EL (cell line): ENCODE results near the gene C22orf39.

Experiments used
- DNase-seq: peaks from one replicate; pipeline ENCODE4 v3.0.0-alpha.2; 2016

C22orf39 gene

DNA sequence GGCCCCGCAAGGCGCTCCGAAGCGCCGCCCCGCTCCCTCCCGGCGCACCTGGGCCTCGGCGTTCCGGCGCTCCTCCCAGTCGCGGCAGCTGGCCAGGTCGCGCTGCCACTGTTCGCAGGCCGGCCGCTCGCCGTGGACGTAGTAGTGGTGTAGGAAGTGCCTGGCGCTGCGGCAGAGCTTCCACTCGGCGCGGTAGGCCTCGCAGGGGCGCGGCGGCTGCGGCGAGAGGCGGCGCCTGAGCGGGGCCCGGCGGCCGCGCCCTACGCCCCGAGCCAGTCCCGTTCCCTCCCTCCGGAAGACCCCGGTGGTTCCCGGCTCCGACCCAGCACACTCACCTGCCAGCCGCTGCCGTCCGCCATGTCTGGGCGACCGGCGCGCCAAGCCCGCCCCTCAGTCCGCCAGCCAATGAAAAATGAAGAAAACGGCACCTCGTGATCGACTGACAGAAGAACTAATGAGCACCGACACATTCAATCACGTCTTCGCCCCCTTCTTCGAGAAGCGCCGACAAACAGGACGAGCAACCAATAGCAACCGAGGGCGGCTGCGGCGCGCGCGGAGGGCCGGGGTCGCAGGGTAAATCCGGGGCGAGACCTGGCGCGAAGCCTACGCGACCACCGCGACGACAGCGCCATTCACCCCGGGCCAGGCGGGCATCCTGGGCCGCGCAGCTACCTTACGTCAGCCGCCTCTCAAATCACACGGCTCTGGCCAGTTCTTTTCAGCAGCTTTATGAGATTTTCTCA, at the start of gene C22orf39:
Gene C22orf39 (minus strand): TSS at position 382 of the 746 bp plus-strand sequence. CDS start 23 bp downstream, at position 359.
- peak; percentile 92 for DNase-seq

DNA sequence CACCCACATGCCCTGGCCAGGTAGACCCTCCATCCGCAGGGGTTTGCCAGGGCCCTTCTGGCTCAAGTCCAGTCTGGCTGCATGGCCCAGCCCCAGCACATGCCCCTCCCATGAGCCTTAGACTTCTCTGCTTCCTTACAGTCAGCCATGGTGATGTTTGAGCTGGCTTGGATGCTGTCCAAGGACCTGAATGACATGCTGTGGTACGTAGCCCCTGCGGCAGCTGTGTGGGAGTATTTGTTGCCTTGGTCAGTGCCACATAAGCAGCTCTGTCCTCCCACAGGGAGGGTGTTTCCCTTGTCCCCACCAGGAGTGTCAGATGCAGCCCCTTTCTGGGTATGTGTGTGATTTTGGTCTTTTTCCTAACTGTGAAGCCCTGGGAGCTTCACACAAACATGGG, 49.7 kb upstream of the C22orf39 start:
- DNase-seq: peak; percentile 79

- DNase-seq: no peak
Observed at GRCh38 chr22:19496324-19496630, 48.8 kb upstream of the C22orf39 start.

- DNase-seq: no peak
Observed at GRCh38 chr22:19495562-19496323, 48.2 kb upstream of the C22orf39 start.

- no peak for DNase-seq
Observed at GRCh38 chr22:19494676-19495173, 47.2 kb upstream of the C22orf39 start.

DNA sequence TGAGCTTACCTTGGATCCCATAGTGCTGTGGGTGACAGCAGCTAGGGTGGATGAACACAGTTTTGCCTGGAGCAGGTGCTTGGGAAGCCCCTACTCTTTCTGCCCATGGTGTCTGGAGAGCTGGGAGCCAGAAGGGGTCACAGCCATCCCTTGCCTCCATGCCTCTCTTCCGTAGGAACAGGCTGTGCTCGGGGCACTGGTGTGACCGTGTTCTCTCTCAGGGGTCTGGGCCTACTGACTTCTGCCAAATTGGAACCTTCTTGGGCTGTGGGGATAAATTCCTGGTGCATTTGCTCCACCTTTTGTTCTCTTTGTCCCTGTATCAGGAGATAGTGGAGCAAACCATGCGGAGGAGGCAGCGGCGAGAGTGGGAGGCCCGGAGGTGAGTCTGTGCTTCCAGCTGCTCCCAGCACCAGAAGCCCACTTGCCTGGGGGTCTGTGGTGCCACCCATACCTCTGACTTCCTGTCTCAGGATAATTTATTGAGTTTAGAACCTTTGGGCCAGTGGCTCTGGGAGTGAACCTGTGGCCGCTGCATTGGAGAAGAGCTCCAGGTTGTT, 46.6 kb upstream of the C22orf39 start:
- no peak for DNase-seq

DNA sequence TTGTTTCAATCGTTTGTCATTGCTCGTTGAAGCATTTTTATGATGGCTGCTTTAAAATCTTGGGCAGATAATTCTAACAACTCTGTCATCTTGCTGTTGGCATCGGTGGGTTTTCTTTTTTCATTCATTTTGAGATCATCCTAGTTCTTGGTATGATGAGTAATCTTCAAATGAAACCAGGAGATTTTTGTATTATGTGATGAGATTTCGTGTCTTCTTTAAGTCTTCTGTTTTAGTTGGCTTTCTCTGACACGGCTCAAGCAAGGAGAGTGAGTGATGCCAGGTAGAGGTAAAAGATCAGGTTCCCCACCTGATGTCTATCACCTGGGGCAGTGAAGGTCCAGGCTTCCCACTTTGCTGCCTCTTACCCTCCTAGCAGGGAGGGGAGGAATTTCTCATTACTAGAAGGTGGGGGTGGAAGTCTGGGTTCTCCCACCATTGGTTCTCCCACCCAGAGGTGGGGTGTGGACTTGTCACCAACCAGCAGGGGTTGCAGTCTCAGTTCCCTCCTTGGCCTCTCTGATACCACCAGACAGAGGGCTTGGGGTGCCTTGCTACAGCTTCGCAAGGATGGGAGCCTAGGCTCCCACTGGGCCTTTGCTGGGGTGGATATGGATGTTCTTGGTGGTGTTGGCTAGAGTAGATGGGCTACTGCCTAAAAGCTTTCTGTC, 45.1 kb upstream of the C22orf39 start:
- no peak for DNase-seq

GRCh38 chr22:19490628-19491230, 43.2 kb upstream of the C22orf39 start:
- no peak for DNase-seq

GRCh38 chr22:19488884-19489843, 41.7 kb upstream of the C22orf39 start:
- DNase-seq: no peak

- DNase-seq: no peak
Observed at GRCh38 chr22:19488285-19488684, 40.8 kb upstream of the C22orf39 start.

DNA sequence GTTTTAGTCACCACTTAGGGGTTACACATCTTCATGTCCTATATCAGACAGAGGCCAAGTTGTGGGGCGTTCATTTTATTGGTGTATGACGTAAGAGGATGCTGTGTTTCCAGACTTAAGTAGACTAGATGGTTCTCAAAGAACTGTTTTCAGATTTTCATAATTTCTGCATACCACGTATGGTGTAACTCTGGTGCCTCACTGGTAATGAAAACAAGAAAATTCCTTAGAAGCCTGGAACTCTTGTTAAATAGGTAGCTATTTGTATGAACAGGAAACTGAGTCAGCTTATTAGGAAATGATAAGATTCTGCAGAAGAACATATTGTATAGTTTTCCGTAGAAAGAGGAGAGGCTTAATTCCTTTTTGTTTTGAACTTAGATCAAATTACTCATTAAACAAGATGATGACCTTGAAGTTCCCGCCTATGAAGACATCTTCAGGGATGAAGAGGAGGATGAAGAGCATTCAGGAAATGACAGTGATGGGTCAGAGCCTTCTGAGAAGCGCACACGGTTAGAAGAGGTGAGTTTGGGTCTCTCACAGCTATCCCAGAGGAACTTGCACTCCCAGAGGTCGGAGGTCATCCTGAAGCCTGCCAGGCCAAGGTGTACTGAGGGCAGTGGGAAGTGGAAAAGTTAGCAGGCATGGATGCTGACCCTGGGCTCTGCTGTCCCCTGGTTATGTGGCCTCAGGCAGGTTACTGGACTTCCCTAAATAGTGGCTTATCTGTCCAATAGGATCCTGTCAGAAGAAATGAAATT, 36.2 kb upstream of the C22orf39 start:
- DNase-seq: peak; percentile 82

DNA sequence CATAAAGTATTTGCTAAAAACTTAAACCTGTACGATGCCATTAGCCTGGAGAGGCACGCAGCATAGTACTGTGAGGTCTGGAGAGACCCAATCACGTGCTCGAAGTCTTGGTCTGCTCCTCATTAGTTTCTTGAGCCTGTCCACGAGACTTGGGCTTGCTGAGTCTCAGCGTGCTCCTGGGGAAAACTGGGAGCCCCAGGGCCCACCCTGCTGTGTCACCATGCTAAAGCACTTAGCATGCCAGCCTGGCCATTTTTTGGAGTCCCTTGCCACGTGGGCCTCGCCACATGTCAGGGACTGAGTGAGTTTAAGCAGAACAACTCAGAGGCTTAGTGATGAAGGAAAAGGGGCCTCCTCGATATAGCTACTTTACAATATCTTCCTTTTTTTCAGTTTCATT, 34.8 kb upstream of the C22orf39 start:
- DNase-seq: no peak

- no peak for DNase-seq
Observed at GRCh38 chr22:19480789-19481188, 33.3 kb upstream of the C22orf39 start.

DNA sequence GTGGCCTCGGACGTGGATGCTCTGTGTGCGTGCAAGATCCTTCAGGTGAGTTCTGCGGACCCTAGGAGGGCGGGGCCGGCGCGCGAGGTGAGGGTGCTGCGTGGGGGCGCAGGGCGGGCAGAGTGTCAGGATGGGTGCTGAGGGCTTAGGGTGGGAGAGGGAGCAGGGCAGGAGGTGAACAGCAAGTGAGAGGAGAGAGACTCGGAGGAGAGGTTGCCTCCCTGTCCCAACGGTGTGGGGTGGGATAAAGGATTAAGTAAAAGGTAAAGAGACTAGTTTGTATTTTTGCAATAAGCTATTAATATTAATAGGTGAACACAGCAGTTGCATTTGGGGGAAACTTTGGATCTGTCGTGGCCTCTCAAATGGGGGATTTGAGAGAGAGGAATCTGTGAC, 32.7 kb upstream of the C22orf39 start:
- DNase-seq: no peak

- peak; percentile 99 for DNase-seq
Observed at GRCh38 chr22:19479355-19480172, 32.1 kb upstream of the C22orf39 start, which contains the start of gene CDC45. CDC45 (plus strand) TSS chr22:19479920; CDS start chr22:19479969, 49 bp downstream.

DNA sequence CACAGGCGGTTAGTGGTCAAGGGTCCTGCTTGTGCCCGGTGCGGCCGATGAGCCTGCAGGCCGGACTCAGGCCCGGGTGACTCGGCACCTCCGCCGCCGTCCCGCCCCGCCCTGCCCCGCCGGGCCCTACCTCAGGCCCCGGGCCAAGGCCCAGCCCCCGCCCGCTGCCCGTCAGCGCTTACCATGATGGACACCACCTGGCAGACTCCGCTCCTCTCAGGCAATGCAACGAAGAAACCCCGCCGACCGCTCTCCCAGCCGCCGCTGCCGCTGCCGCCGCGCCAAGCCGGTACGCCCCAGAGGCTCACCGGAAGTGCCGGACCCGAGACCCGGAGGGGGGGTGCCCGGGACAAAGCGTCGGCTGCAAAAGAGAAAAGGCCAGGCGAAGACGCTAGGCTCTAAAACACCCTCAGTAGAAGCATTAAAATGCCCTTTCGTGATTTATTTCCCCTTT, 31.4 kb upstream of the C22orf39 start, which contains the start of gene UFD1:
Gene UFD1 (minus strand): TSS at position 293 of the 454 bp plus-strand sequence. CDS start 108 bp downstream, at position 185.
- peak; percentile 82 for DNase-seq

GRCh38 chr22:19478045-19478900, 30.8 kb upstream of the C22orf39 start:
- no peak for DNase-seq

- peak; percentile 25 for DNase-seq
Observed at GRCh38 chr22:19477321-19478044, 30.0 kb upstream of the C22orf39 start.
